Suprapubic skin (tissue), 4 donors: Measurements from ENCODE around the gene CASP2. TPM values are rescaled to one million over a fixed set of nuclear protein-coding genes. Genes with fewer than 3 reads are reported as not detected.

Experiments
- DNase-seq, 2 donors: peaks; one replicate each; pipeline ENCODE4 v3.0.0-alpha.2; 2019; ENCODE audit warnings: low spot score in 2 of 2
- H3K27ac ChIP-seq: fragments of 200-600 bp; sonication (generic); one replicate; pipeline ENCODE4 v1.5.1; 2019
- H3K27me3 ChIP-seq: fragments of 200-600 bp; sonication (generic); one replicate; pipeline ENCODE4 v1.5.1; 2019
- H3K36me3 ChIP-seq: fragments of 200-600 bp; sonication (generic); one replicate; pipeline ENCODE4 v1.5.1; 2019
- H3K4me1 ChIP-seq: fragments of 200-600 bp; sonication (generic); one replicate; pipeline ENCODE4 v1.5.1; 2019
- H3K4me3 ChIP-seq: fragments of 200-600 bp; sonication (generic); one replicate; pipeline ENCODE4 v1.5.1; 2019; ENCODE audit warnings: mild to moderate bottlenecking
- H3K9me3 ChIP-seq: fragments of 200-600 bp; sonication (generic); one replicate; pipeline ENCODE4 v1.5.1; 2019
- CTCF ChIP-seq, 2 donors: fragments of 200-600 bp in 1 of 2; fragments of 450-650 bp in 1 of 2; sonication (generic) in 1 of 2; IDR thresholded peaks; one replicate each; pipeline ENCODE4 v1.5.1; 2016 to 2019; ENCODE audit warnings: antibody characterized with exemption in 2 of 2, mild to moderate bottlenecking in 1 of 2, moderate library complexity in 1 of 2
- EP300 ChIP-seq: sonication (generic); formaldehyde crosslinking; IDR thresholded peaks from one replicate; pipeline ENCODE4 v1.6.1; 2017; ENCODE audit warnings: antibody characterized with exemption
- POLR2A ChIP-seq, 2 donors: fragments of 450-650 bp; IDR thresholded peaks; one replicate each; pipeline ENCODE4 v1.6.1; 2017; ENCODE audit warnings: antibody characterized with exemption in 2 of 2, mild to moderate bottlenecking in 2 of 2, moderate library complexity in 2 of 2
- POLR2AphosphoS5 ChIP-seq, 3 donors: sonication (generic); formaldehyde crosslinking; IDR thresholded peaks; one replicate each; pipeline ENCODE4 v1.6.1; 2017; ENCODE audit warnings: antibody characterized with exemption in 3 of 3
- WGBS: methylation state at CpG from one replicate; pipeline ENCODE4 v1.1.5; 2018; 5-methylcytosine and 5-hydroxymethylcytosine counted together
- total RNA-seq, 4 donors: library from RNA; depleted of rRNA; stranded (reverse); fragments of >200 nt; gene quantifications; one replicate each; pipeline ENCODE4 v1.1.0, GENCODE V29; 2016

CASP2 gene
- total RNA-seq, 4 donors from 2014 or later: 13.7 to 36.5 (median 25.3) TPM

- Histone ChIP-seq H3K27ac (no peak overlapping the region), H3K9me3 (no peaks in the 10 kb centered on the region), H3K4me1 (peaks cover 5% of the 10 kb centered on the region), H3K36me3 (no peaks in the 10 kb centered on the region), H3K27me3 (peaks cover 13% of the 10 kb centered on the region), H3K4me3 (no peak overlapping the region)
- WGBS: 93% methylated on average over 3 of the region's 3 CpGs
- TF ChIP-seq POLR2AphosphoS5 (IDR thresholded peaks at IDR 0.05): no peak
- TF ChIP-seq CTCF (IDR thresholded peaks at IDR 0.05): no peak
- no peak for TF ChIP-seq EP300
- no peak for TF ChIP-seq POLR2A (IDR thresholded peaks at IDR 0.05)
- no peak for DNase-seq
These were observed 55.4 kb downstream of the CASP2 start for GRCh38 chr7:143343596-143343995.

- Histone ChIP-seq H3K4me1 (peaks cover 5% of the 10 kb centered on the region), H3K36me3 (no peaks in the 10 kb centered on the region), H3K27ac (no peak overlapping the region), H3K27me3 (peaks cover 18% of the 10 kb centered on the region), H3K9me3 (no peaks in the 10 kb centered on the region), H3K4me3 (peak overlapping the region; percentile 23)
- DNase-seq: no peak
- 9% methylated on average over 33 of the region's 35 CpGs for WGBS
- TF ChIP-seq POLR2AphosphoS5 (IDR thresholded peaks at IDR 0.05): no peak
- TF ChIP-seq POLR2A (IDR thresholded peaks at IDR 0.05): no peak
- TF ChIP-seq CTCF (IDR thresholded peaks at IDR 0.05): peak in 1 of 2 donors; percentile 55
These were observed 57.3 kb downstream of the CASP2 start for GRCh38 chr7:143345428-143345900.

- WGBS: 86% methylated on average over 4 of the region's 4 CpGs
- Histone ChIP-seq H3K4me3 (no peak overlapping the region), H3K27me3 (peaks cover 21% of the 10 kb centered on the region), H3K9me3 (no peaks in the 10 kb centered on the region), H3K4me1 (peaks cover 5% of the 10 kb centered on the region), H3K27ac (no peak overlapping the region), H3K36me3 (no peaks in the 10 kb centered on the region)
- no peak for DNase-seq
- no peak for TF ChIP-seq EP300
- no peak for TF ChIP-seq POLR2A (IDR thresholded peaks at IDR 0.05)
- TF ChIP-seq CTCF (IDR thresholded peaks at IDR 0.05): no peak
- no peak for TF ChIP-seq POLR2AphosphoS5 (IDR thresholded peaks at IDR 0.05)
These were observed 57.9 kb downstream of the CASP2 start for GRCh38 chr7:143346018-143346417.

- 55% methylated on average over 5 of the region's 5 CpGs for WGBS
- Histone ChIP-seq H3K36me3 (no peaks in the 10 kb centered on the region), H3K27me3 (peaks cover 29% of the 10 kb centered on the region), H3K9me3 (no peaks in the 10 kb centered on the region), H3K4me1 (peaks cover 5% of the 10 kb centered on the region), H3K4me3 (no peak overlapping the region), H3K27ac (no peak overlapping the region)
- DNase-seq: no peak
- TF ChIP-seq POLR2AphosphoS5 (IDR thresholded peaks at IDR 0.05) (no peak), EP300 (no peak), CTCF (IDR thresholded peaks at IDR 0.05) (no peak), POLR2A (IDR thresholded peaks at IDR 0.05) (no peak)
These were observed 59.8 kb downstream of the CASP2 start for GRCh38 chr7:143347950-143348349.

- Histone ChIP-seq H3K36me3 (no peaks in the 10 kb centered on the region), H3K9me3 (no peaks in the 10 kb centered on the region), H3K4me3 (no peak overlapping the region), H3K4me1 (no peaks in the 10 kb centered on the region), H3K27me3 (peaks cover 25% of the 10 kb centered on the region), H3K27ac (no peak overlapping the region)
- WGBS: 49% methylated on average over 5 of the region's 5 CpGs
- TF ChIP-seq CTCF (IDR thresholded peaks at IDR 0.05) (no peak), POLR2A (IDR thresholded peaks at IDR 0.05) (no peak), EP300 (no peak), POLR2AphosphoS5 (IDR thresholded peaks at IDR 0.05) (no peak)
- DNase-seq: no peak
These were observed 62.9 kb downstream of the CASP2 start for GRCh38 chr7:143351060-143351459.
